Measurements from ENCODE around the gene TRIM46. TPM values are rescaled to one million over a fixed set of nuclear protein-coding genes. Genes with fewer than 3 reads are reported as not detected.

The TRIM46 gene
- total RNA-seq, 1 donor from 2014 or later = 1.2 TPM

DNA sequence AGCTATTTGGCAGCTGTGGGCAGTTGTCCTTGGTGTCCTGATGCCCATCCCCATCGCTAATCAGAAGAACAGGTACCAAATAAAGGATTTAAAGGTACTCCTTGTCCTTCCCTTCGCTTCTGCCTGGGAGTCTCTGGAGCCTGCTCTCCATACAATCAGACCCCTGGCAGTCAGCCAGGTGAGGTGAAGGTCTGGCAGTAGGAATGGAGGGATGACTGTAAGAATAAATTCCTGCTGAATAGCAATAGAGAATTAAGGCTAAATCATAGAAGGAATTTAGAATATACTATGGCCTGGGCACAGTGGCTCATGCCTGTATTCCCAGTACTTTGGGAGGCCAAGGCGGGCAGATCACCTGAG lies 24.9 kb downstream of the TRIM46 start:
- Mint-ChIP-seq H3K9me3 (no peaks in the 10 kb centered on the region), H3K27ac (no peak overlapping the region), H3K4me1 (peaks cover 13% of the 10 kb centered on the region), H3K36me3 (ENCODE audit: low read depth) (no peaks in the 10 kb centered on the region), H3K4me3 (no peak overlapping the region), H3K27me3 (no peaks in the 10 kb centered on the region)
- DNase-seq (no peak), ATAC-seq (ENCODE audit: low read depth) (no peak)
- intact Hi-C loops (cut with micrococcal nuclease) = no loop called here
- TF ChIP-seq, protein P1, sequence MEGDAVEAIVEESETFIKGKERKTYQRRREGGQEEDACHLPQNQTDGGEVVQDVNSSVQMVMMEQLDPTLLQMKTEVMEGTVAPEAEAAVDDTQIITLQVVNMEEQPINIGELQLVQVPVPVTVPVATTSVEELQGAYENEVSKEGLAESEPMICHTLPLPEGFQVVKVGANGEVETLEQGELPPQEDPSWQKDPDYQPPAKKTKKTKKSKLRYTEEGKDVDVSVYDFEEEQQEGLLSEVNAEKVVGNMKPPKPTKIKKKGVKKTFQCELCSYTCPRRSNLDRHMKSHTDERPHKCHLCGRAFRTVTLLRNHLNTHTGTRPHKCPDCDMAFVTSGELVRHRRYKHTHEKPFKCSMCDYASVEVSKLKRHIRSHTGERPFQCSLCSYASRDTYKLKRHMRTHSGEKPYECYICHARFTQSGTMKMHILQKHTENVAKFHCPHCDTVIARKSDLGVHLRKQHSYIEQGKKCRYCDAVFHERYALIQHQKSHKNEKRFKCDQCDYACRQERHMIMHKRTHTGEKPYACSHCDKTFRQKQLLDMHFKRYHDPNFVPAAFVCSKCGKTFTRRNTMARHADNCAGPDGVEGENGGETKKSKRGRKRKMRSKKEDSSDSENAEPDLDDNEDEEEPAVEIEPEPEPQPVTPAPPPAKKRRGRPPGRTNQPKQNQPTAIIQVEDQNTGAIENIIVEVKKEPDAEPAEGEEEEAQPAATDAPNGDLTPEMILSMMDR (IDR thresholded peaks at IDR 0.05) = no peak
- CTCF ChIA-PET = no interaction called here
- POLR2A ChIA-PET = no interaction called here

DNA sequence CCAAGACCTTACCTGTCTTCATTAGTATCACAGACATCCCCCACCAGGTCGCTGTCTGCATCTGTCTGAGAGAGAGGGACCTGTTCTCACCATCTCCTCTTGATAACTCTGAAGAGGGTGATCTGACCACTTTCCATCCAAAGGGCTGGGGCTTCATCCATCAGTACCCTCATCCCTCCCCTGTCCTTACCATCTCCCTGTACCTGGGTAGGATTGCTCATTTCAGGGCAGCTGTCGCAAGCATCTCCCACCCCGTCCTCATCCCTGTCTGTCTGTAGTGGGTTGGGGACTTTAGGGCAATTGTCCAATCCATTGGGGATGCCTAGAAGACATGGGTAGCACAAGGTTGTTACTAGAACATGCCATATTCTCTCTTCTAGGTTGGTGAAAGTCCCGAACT lies 26.1 kb downstream of the TRIM46 start:
- Mint-ChIP-seq H3K36me3 (ENCODE audit: low read depth) (no peaks in the 10 kb centered on the region), H3K9me3 (no peaks in the 10 kb centered on the region), H3K4me3 (no peak overlapping the region), H3K27me3 (no peaks in the 10 kb centered on the region), H3K27ac (no peak overlapping the region), H3K4me1 (peaks cover 3% of the 10 kb centered on the region)
- intact Hi-C loops (cut with micrococcal nuclease) = no loop called here
- ATAC-seq (ENCODE audit: low read depth) = no peak
- ChIA-PET POLR2A (no interaction called here), CTCF (no interaction called here)
- DNase-seq = no peak
- TF ChIP-seq, protein P1 (IDR thresholded peaks at IDR 0.05) = no peak

DNA sequence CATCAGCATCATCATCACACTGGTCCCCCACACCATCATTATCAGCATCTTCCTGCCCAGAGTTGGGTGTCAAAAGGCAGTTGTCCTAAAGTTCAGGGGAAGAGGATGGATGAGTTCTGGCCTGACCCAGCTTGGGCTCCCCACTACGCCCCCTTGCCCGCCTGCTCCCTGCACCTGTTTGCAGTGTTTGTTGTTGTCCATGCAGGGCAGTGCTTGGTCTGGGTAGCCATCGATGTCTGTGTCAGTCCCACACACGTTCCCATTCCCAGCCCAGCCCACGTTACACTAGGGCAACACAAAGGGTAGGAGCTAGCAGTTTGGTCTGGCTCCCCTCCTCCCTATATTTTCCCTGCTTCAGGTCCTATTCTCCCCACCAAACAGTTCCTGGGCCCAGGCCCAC lies 27.3 kb downstream of the TRIM46 start:
- TF ChIP-seq, protein P1 (IDR thresholded peaks at IDR 0.05) = no peak
- no peaks in the 10 kb centered on the region for H3K27me3 Mint-ChIP-seq
- no peak overlapping the region for H3K27ac Mint-ChIP-seq
- CTCF ChIA-PET = interaction anchor here (0.8 kb wide), 1 partner anchor 16 kb away, joined by 3 read pairs; no protein-coding TSS in a partner anchor
- no peaks in the 10 kb centered on the region for H3K36me3 Mint-ChIP-seq (ENCODE audit: low read depth)
- no peak for ATAC-seq (ENCODE audit: low read depth)
- no peaks in the 10 kb centered on the region for H3K4me1 Mint-ChIP-seq
- intact Hi-C loops (cut with micrococcal nuclease) = no loop called here
- no peaks in the 10 kb centered on the region for H3K9me3 Mint-ChIP-seq
- POLR2A ChIA-PET = no interaction called here
- no peak overlapping the region for H3K4me3 Mint-ChIP-seq
- no peak for DNase-seq

DNA sequence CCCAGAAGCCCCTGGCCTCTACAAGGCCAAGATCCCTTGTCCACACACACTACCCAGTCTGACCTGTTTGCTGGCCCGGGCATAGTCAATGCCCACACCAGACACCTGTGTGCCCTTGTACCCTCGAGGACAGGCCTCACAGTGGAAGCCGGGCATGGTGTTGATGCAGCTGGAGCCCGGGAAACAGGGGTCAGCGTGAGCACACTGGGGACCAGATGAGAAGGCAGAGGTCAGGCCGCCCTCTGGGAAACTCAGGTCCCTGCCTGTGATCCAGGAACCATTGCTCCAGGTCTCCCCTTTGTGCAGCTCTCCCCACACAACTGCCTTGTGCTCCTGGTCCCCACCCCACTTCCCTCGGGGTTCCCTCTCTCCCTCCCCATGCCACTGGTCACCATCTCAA lies 28.5 kb downstream of the TRIM46 start:
- ChIA-PET CTCF (no interaction called here), POLR2A (interaction anchor here (2.7 kb wide), 1 partner anchor 8 kb away, joined by 11 read pairs; no protein-coding TSS in a partner anchor)
- DNase-seq = no peak
- Mint-ChIP-seq H3K27ac (no peak overlapping the region), H3K4me1 (peaks cover 6% of the 10 kb centered on the region), H3K4me3 (no peak overlapping the region), H3K36me3 (ENCODE audit: low read depth) (no peaks in the 10 kb centered on the region), H3K27me3 (no peaks in the 10 kb centered on the region), H3K9me3 (no peaks in the 10 kb centered on the region)
- no peak for ATAC-seq (ENCODE audit: low read depth)
- TF ChIP-seq, protein P1 (IDR thresholded peaks at IDR 0.05) = no peak
- intact Hi-C loops (cut with micrococcal nuclease) = no loop called here

DNA sequence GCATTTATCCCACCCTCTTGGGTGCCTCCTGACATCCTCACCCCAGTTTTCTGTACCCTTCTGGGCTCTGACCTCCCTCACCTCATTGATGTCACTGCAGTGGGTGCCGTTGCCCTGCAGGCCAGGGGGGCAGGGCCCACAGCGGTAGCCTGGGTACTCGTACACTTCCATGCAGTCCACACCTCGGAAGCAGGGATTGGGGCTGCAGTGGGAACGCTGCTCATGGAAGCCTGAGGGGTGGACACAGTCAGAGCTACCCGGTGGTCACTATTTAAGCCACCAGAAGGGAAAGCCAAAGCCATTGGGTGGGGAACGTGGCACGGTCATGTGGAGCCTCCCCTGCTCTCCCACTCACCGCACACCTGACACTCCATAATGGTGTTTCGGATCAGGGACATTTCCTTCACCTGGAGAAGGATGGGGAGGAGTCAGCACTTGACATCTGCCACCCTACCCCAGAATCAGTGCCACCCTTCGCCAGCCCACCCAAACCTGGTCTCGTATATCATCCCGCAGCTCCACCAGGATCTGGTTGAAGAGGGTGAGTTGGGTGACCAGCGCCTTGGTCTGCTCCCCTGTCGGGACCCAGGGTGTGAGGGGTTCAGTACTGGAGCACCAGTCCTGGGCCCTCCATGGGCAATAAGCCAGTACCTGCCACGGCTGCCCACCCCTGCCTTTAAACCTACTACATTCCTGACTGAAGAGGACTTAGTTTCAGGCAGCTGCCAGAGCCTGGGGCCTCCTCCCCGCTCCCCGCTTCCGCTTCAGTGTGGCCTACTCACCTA lies 29.3 kb downstream of the TRIM46 start:
- H3K4me3 Mint-ChIP-seq = no peak overlapping the region
- CTCF ChIA-PET = interaction anchor here (1.1 to 7.6 kb wide), 4 partner anchors 9 to 48 kb away, joined by 4 to 110 read pairs (median 6); no protein-coding TSS in a partner anchor
- intact Hi-C loops (cut with micrococcal nuclease) = no loop called here

More for the DNA sequence above, 29.3 kb downstream of the TRIM46 start:
- POLR2A ChIA-PET = interaction anchor here (1.0 to 2.7 kb wide), 2 partner anchors 9 to 22 kb away, joined by 3 to 11 read pairs; no protein-coding TSS in a partner anchor
- DNase-seq (no peak), ATAC-seq (ENCODE audit: low read depth) (no peak)
- H3K36me3 Mint-ChIP-seq (ENCODE audit: low read depth) = no peaks in the 10 kb centered on the region
- H3K27me3 Mint-ChIP-seq = no peaks in the 10 kb centered on the region
- TF ChIP-seq, protein P1 (IDR thresholded peaks at IDR 0.05) = no peak
- peaks cover 11% of the 10 kb centered on the region for H3K4me1 Mint-ChIP-seq
- no peak overlapping the region for H3K27ac Mint-ChIP-seq
- no peaks in the 10 kb centered on the region for H3K9me3 Mint-ChIP-seq
